HCT116 (cell line): ENCODE measurements around the gene KANK2. TPM values are rescaled to one million over a fixed set of nuclear protein-coding genes. Genes with fewer than 3 reads are reported as not detected.

ENCODE experiments used
- ATAC-seq: fragments of 200-7000 bp; cut with Tn5 transposase; 2 replicates; pipeline ENCODE4 v1.9.1; 2020; ENCODE audit warnings: mild to moderate bottlenecking, moderate library complexity
- BruUV-seq: library from RNA; stranded (reverse); fragments of 400-500 nt; replicated peaks from 2 replicates; lab custom pipeline; 2021; lab: Mats Ljungman, UMichigan
- CTCF ChIA-PET: fragments of 300-600 bp; sonication (Branson Sonifier 250); formaldehyde crosslinking; loops from one replicate; lab custom pipeline; 2021; ENCODE audit warnings: antibody characterized with exemption; lab: Charles Lee
- POLR2A ChIA-PET: fragments of 300-600, 350-600 bp; sonication (Branson Sonifier 250); formaldehyde crosslinking; loops from one replicate; lab custom pipeline; 2021; ENCODE audit warnings: antibody characterized with exemption; lab: Charles Lee
- RAD21 ChIA-PET, 2 experiments: fragments of 300-600 bp; sonication (Branson Sonifier 250); formaldehyde crosslinking; loops; one replicate each; lab custom pipeline; 2023; ENCODE audit warnings: low total read pairs in 2 of 2; ENCODE audit not compliant: uncharacterized antibody in 2 of 2, unreplicated experiment in 2 of 2, low non-redundant PET in 1 of 2; lab: Charles Lee
- DNase-seq: peaks from one replicate; pipeline ENCODE4 v3.0.0-alpha.2; 2010; ENCODE audit warnings: low read depth, low spot score
- H2AFZ ChIP-seq: fragments of 200-600 bp; shearing (Covaris generic), sonication (generic); 2 replicates; pipeline ENCODE4 v1.6.1; 2017; ENCODE audit warnings: low read depth, mixed run types, mixed read lengths, antibody characterized with exemption, low read length; ENCODE audit not compliant: poor library complexity, severe bottlenecking
- H3K27ac ChIP-seq: 2 replicates; pipeline ENCODE4 v1.5.1; 2012; ENCODE audit warnings: low read depth, low read length
- H3K27me3 ChIP-seq: fragments of 200-600 bp; sonication (generic); 2 replicates; pipeline ENCODE4 v1.6.1; 2016; ENCODE audit warnings: mixed run types, low read length, mixed read lengths; ENCODE audit not compliant: insufficient read depth
- H3K36me3 ChIP-seq, 2 experiments: fragments of 200-500 bp in 1 of 2; fragments of 200-600 bp in 1 of 2; sonication (Bioruptor generic) in 1 of 2; sonication (generic) in 1 of 2; 2 replicates each; pipeline versions ENCODE4 v1.5.1 to v1.6.1; 2014 to 2016; ENCODE audit warnings: low read length in 2 of 2, inconsistent platforms in 1 of 2, mixed read lengths in 1 of 2, mixed run types in 1 of 2; ENCODE audit not compliant: insufficient read depth in 2 of 2, control insufficient read depth in 1 of 2
- H3K4me1 ChIP-seq, 2 experiments: fragments of 200-600 bp in 1 of 2; sonication (generic) in 1 of 2; 2 replicates each; pipeline versions ENCODE4 v1.5.1 to v1.6.1; 2012 to 2017; ENCODE audit warnings: low read length in 2 of 2, inconsistent platforms in 1 of 2, mild to moderate bottlenecking in 1 of 2, mixed read lengths in 1 of 2, mixed run types in 1 of 2, moderate library complexity in 1 of 2; ENCODE audit not compliant: insufficient read depth in 2 of 2, control insufficient read depth in 1 of 2
- H3K4me2 ChIP-seq: fragments of 200-600 bp; sonication (generic); 2 replicates; pipeline ENCODE4 v1.6.1; 2017; ENCODE audit warnings: mixed run types, low read length, mixed read lengths
- H3K4me3 ChIP-seq, 2 experiments: fragments of 200-600 bp in 1 of 2; sonication (generic) in 1 of 2; replicated peaks in 1 of 2; 2 replicates each; pipeline ENCODE4 v1.5.1; 2011 to 2016; ENCODE audit warnings: low read length in 2 of 2, control low read depth in 1 of 2, low read depth in 1 of 2, mild to moderate bottlenecking in 1 of 2, mixed read lengths in 1 of 2, mixed run types in 1 of 2
- H3K79me2 ChIP-seq: fragments of 200-600 bp; sonication (generic); 2 replicates; pipeline ENCODE4 v1.6.1; 2017; ENCODE audit warnings: mild to moderate bottlenecking, mixed run types, low read length, moderate library complexity, mixed read lengths; ENCODE audit not compliant: insufficient read depth
- H3K9ac ChIP-seq: fragments of 200-600 bp; sonication (generic); 2 replicates; pipeline ENCODE4 v1.6.1; 2016; ENCODE audit warnings: low read length, mixed read lengths
- H3K9me2 ChIP-seq: fragments of 200-600 bp; sonication (generic), shearing (Covaris generic); 2 replicates; pipeline ENCODE4 v1.6.1; 2017; ENCODE audit warnings: mixed run types, mild to moderate bottlenecking, moderate library complexity; ENCODE audit not compliant: insufficient read depth
- H3K9me3 ChIP-seq, 2 experiments: fragments of 200-500 bp in 1 of 2; fragments of 200-600 bp in 1 of 2; sonication (Bioruptor generic) in 1 of 2; sonication (generic) in 1 of 2; 2 replicates each; pipeline ENCODE4 v1.6.1; 2014 to 2017; ENCODE audit warnings: low read length in 2 of 2, mixed read lengths in 2 of 2, inconsistent platforms in 1 of 2, low read depth in 1 of 2, mild to moderate bottlenecking in 1 of 2, mixed run types in 1 of 2, moderate library complexity in 1 of 2; ENCODE audit not compliant: control insufficient read depth in 1 of 2, insufficient read depth in 1 of 2
- H4K20me1 ChIP-seq: fragments of 200-600 bp; sonication (generic), shearing (Covaris generic); 2 replicates; pipeline ENCODE4 v1.6.1; 2017; ENCODE audit warnings: mixed run types, mild to moderate bottlenecking, moderate library complexity; ENCODE audit not compliant: insufficient read depth
- ATF3 ChIP-seq: IDR thresholded peaks from 2 replicates; pipeline ENCODE4 v1.6.1; 2012
- CBX3 ChIP-seq: IDR thresholded peaks from 2 replicates; pipeline ENCODE4 v1.6.1; 2012; ENCODE audit warnings: low read depth
- CEBPB ChIP-seq: IDR thresholded peaks from 2 replicates; pipeline ENCODE4 v1.6.1; 2012; ENCODE audit warnings: low read depth
- CTCF ChIP-seq, 3 experiments: fragments of 200-600 bp in 1 of 3; sonication (generic) in 1 of 3; IDR thresholded peaks in 2 of 3; conservative IDR thresholded peaks in 1 of 3; 2 replicates each; pipeline ENCODE4 v1.5.1; 2012 to 2017; ENCODE audit warnings: low read depth in 2 of 3, low read length in 2 of 3, antibody characterized with exemption in 1 of 3, borderline replicate concordance in 1 of 3, control low read depth in 1 of 3, mild to moderate bottlenecking in 1 of 3, mixed read lengths in 1 of 3, mixed run types in 1 of 3, moderate library complexity in 1 of 3; ENCODE audit not compliant: insufficient read depth in 1 of 3
- EZH2 ChIP-seq: fragments of 200-600 bp; sonication (generic); IDR thresholded peaks from 2 replicates; pipeline ENCODE4 v1.6.1; 2017; ENCODE audit warnings: antibody characterized with exemption, mixed run types
- POLR2A ChIP-seq: IDR thresholded peaks from 2 replicates; pipeline ENCODE4 v1.7.0; 2011; ENCODE audit warnings: borderline replicate concordance; ENCODE audit not compliant: insufficient read depth, insufficient read length; ENCODE audit errors: extremely low read depth
- RAD21 ChIP-seq: IDR thresholded peaks from 2 replicates; pipeline ENCODE4 v1.6.1; 2012; ENCODE audit warnings: low read depth, mild to moderate bottlenecking
- SIN3A ChIP-seq: IDR thresholded peaks from 2 replicates; pipeline ENCODE4 v1.6.1; 2012; ENCODE audit warnings: low read depth
- SP1 ChIP-seq: IDR thresholded peaks from 2 replicates; pipeline ENCODE4 v1.6.1; 2012; ENCODE audit warnings: low read depth
- YY1 ChIP-seq: IDR thresholded peaks from 2 replicates; pipeline ENCODE4 v1.6.1; 2011; ENCODE audit warnings: low read length, low read depth, moderate library complexity, mild to moderate bottlenecking; ENCODE audit not compliant: insufficient replicate concordance; ENCODE audit errors: extremely low read depth
- ZBTB33 ChIP-seq: IDR thresholded peaks from 2 replicates; pipeline ENCODE4 v1.6.1; 2011; ENCODE audit warnings: mild to moderate bottlenecking, low read length, moderate library complexity; ENCODE audit not compliant: insufficient replicate concordance; ENCODE audit errors: extremely low read depth
- ZFX ChIP-seq: fragments of 450-650 bp; IDR thresholded peaks from 2 replicates; pipeline ENCODE4 v1.6.1; 2017
- intact Hi-C: fragments of 100-400 bp; cut with micrococcal nuclease; formaldehyde crosslinking; loops from 2 replicates; pipeline ENCODE4 v1.10.0; 2022
- total RNA-seq: library from RNA; stranded (reverse); gene quantifications from one replicate; pipeline ENCODE4 v1.2.1, GENCODE V29; 2021; ENCODE audit not compliant: unreplicated experiment
- TF ChIP-seq, protein P1 (sequence below): IDR thresholded peaks from 2 replicates; pipeline ENCODE4 v1.6.1; 2012
- TF ChIP-seq, protein P2 (sequence below): IDR thresholded peaks from 2 replicates; pipeline ENCODE4 v1.6.1; 2012; ENCODE audit warnings: low read depth

The KANK2 gene
- total RNA-seq, 1 experiment from 2014 or later, result 43.6 TPM

GRCh38 chr19:11232555-11232954, 35.2 kb upstream of the KANK2 start:
- Histone ChIP-seq H3K36me3 (0 out of 4 replicates have a peak, but pooled peaks cover 0 to 4% of the 10 kb centered on the region in 2 experiments), H3K9me2 (no peaks in the 10 kb centered on the region), H3K27ac (no peak overlapping the region), H3K27me3 (no peaks in the 10 kb centered on the region), H3K9me3 (no peaks in the 10 kb centered on the region), H3K79me2 (no peaks in the 10 kb centered on the region), H3K4me2 (no peak overlapping the region), H2AFZ (no peak overlapping the region), H3K9ac (no peak overlapping the region), H3K4me3 (no peak overlapping the region), H4K20me1 (no peaks in the 10 kb centered on the region), H3K4me1 (peaks cover 3 to 6% of the 10 kb centered on the region in 2 experiments; a peak in 3 of 4 replicates)
- no TSS peak for BruUV-seq
- RAD21 ChIA-PET, result no interaction called here
- CTCF ChIA-PET, result no interaction called here
- POLR2A ChIA-PET, result no interaction called here
- TF ChIP-seq ZBTB33, result no peak
- no peak for TF ChIP-seq CEBPB
- no peak for TF ChIP-seq POLR2A
- TF ChIP-seq EZH2, result no peak
- TF ChIP-seq RAD21, result no peak
- TF ChIP-seq ATF3, result no peak
- no peak for TF ChIP-seq ZFX
- TF ChIP-seq SIN3A, result no peak
- no peak for TF ChIP-seq YY1
- no peak for TF ChIP-seq SP1
- TF ChIP-seq, protein P1, sequence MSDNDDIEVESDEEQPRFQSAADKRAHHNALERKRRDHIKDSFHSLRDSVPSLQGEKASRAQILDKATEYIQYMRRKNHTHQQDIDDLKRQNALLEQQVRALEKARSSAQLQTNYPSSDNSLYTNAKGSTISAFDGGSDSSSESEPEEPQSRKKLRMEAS, result no peak
- TF ChIP-seq, protein P2, sequence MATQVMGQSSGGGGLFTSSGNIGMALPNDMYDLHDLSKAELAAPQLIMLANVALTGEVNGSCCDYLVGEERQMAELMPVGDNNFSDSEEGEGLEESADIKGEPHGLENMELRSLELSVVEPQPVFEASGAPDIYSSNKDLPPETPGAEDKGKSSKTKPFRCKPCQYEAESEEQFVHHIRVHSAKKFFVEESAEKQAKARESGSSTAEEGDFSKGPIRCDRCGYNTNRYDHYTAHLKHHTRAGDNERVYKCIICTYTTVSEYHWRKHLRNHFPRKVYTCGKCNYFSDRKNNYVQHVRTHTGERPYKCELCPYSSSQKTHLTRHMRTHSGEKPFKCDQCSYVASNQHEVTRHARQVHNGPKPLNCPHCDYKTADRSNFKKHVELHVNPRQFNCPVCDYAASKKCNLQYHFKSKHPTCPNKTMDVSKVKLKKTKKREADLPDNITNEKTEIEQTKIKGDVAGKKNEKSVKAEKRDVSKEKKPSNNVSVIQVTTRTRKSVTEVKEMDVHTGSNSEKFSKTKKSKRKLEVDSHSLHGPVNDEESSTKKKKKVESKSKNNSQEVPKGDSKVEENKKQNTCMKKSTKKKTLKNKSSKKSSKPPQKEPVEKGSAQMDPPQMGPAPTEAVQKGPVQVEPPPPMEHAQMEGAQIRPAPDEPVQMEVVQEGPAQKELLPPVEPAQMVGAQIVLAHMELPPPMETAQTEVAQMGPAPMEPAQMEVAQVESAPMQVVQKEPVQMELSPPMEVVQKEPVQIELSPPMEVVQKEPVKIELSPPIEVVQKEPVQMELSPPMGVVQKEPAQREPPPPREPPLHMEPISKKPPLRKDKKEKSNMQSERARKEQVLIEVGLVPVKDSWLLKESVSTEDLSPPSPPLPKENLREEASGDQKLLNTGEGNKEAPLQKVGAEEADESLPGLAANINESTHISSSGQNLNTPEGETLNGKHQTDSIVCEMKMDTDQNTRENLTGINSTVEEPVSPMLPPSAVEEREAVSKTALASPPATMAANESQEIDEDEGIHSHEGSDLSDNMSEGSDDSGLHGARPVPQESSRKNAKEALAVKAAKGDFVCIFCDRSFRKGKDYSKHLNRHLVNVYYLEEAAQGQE, result no peak
- no peak for TF ChIP-seq CBX3
- TF ChIP-seq CTCF (IDR thresholded peaks at IDR 0.05 in 2 of 3, conservative IDR thresholded peaks at IDR 0.05 in 1 of 3; ENCODE audit: borderline replicate concordance in 1 of 3, insufficient read depth in 1 of 3, low read depth in 2 of 3, low read length in 2 of 3), result no peak
- intact Hi-C loops, result no loop called here
- DNase-seq, result no peak
- no peak for ATAC-seq
